ENCODE data around the gene SHQ1.

GRCh38 chr3:72892081-72892775, 44.0 kb upstream of the SHQ1 start:
- TF ChIP-seq EZH2 (IDR thresholded peaks at IDR 0.05; ENCODE audit: borderline replicate concordance, low read length): no peak
- TF ChIP-seq, protein P1, sequence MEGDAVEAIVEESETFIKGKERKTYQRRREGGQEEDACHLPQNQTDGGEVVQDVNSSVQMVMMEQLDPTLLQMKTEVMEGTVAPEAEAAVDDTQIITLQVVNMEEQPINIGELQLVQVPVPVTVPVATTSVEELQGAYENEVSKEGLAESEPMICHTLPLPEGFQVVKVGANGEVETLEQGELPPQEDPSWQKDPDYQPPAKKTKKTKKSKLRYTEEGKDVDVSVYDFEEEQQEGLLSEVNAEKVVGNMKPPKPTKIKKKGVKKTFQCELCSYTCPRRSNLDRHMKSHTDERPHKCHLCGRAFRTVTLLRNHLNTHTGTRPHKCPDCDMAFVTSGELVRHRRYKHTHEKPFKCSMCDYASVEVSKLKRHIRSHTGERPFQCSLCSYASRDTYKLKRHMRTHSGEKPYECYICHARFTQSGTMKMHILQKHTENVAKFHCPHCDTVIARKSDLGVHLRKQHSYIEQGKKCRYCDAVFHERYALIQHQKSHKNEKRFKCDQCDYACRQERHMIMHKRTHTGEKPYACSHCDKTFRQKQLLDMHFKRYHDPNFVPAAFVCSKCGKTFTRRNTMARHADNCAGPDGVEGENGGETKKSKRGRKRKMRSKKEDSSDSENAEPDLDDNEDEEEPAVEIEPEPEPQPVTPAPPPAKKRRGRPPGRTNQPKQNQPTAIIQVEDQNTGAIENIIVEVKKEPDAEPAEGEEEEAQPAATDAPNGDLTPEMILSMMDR (IDR thresholded peaks at IDR 0.05; ENCODE audit: low read length): no peak
